Measurements from ENCODE around the gene ADCYAP1R1. TPM values are rescaled to one million over a fixed set of nuclear protein-coding genes. Genes with fewer than 3 reads are reported as not detected.

The ADCYAP1R1 gene
- total RNA-seq, 1 donor from 2014 or later: 9.0 TPM

DNA sequence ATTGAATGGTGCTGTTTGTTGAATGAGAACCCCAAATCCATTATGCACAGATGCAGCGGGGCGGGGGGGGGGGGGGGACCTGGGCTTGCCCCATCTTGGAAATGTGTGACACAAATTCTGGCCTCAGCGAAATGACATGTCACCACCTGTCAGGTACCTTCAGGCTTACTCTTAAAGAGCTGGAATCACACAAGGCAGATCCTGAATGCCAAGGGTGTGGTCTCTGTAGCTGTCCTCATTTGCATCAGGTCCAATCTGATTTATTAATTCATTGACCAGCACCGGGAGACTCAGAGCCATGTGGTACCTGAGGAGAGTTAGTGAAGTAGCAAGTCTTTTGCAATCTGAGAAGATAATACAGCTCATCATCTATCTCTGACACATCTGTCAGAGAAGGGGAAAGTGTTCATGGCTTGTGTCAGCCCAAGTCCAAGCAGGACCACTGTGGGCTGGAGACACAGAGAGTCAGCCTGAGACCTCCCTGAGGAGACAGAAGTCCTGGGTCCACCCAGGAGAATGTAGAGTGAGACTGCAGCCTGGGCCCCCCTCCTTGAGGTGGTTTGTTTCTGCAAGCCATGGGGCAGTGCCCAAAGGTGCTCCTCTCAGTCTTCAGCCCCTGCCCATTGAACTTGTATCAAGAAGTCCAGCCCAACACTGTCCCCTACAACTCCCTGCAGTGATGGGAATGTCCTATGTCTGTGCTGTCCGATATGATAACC lies 46.7 kb downstream of the ADCYAP1R1 start:
- Mint-ChIP-seq H3K36me3 (ENCODE audit: low read depth) (no peaks in the 10 kb centered on the region), H3K4me1 (peaks cover 8% of the 10 kb centered on the region), H3K4me3 (no peak overlapping the region), H3K27me3 (ENCODE audit: low read depth) (peaks cover 3% of the 10 kb centered on the region), H3K27ac (ENCODE audit: unreplicated experiment) (no peak overlapping the region), H3K9me3 (no peaks in the 10 kb centered on the region)
- no peak for DNase-seq (ENCODE audit: low read depth, low spot score)
- TF ChIP-seq, protein P1, sequence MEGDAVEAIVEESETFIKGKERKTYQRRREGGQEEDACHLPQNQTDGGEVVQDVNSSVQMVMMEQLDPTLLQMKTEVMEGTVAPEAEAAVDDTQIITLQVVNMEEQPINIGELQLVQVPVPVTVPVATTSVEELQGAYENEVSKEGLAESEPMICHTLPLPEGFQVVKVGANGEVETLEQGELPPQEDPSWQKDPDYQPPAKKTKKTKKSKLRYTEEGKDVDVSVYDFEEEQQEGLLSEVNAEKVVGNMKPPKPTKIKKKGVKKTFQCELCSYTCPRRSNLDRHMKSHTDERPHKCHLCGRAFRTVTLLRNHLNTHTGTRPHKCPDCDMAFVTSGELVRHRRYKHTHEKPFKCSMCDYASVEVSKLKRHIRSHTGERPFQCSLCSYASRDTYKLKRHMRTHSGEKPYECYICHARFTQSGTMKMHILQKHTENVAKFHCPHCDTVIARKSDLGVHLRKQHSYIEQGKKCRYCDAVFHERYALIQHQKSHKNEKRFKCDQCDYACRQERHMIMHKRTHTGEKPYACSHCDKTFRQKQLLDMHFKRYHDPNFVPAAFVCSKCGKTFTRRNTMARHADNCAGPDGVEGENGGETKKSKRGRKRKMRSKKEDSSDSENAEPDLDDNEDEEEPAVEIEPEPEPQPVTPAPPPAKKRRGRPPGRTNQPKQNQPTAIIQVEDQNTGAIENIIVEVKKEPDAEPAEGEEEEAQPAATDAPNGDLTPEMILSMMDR (conservative IDR thresholded peaks at IDR 0.05): no peak

DNA sequence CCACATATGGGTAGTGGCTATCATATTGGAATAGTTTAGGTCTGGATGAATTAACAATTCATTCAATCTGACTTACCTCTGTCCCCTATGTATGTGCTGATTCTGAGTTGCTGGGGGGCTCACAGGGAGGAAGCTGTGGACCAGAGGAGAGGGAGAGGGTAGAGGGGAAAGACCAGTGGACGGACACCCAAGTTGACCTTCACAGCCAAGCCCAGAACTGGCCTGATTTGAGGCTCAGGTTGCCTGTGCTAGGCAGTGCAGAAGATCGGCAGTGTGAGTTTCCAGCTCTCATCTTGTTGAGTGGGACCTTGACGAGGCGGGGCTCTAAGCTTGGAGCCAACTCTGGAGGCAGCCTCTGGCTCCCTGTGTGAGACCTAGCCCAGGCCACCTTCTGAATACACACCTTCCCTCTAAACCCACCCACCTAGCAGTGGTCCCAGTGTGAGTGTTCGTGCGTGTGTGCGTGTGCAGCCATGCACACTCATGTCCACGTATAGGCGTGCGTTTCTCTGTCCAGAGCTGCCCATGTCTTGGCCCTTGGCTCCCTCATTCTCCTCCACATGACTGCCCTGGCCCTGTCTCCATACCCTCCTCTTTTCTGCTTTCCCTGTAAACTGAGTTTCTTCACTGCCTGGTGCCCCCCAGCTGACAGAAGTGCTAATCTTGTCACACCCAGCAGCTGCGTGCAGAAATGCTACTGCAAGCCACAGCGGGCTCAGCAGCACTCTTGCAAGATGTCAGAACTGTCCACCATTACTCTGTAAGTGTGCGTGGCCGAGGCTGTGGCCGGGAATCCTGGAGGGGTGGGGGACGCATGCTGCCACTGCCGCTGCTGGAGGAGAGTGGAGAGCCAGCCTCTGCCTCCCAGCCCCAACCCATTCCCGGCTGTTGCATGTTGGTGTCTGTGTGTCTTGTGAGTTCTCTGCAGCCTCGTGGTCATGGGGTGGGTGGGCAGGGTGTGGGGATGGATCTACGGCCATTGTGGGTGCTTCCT lies 47.6 kb downstream of the ADCYAP1R1 start:
- DNase-seq (ENCODE audit: low read depth, low spot score): no peak
- H3K36me3 Mint-ChIP-seq (ENCODE audit: low read depth): no peaks in the 10 kb centered on the region
- H3K9me3 Mint-ChIP-seq: no peaks in the 10 kb centered on the region
- peaks cover 8% of the 10 kb centered on the region for H3K4me1 Mint-ChIP-seq
- TF ChIP-seq, protein P1 (conservative IDR thresholded peaks at IDR 0.05): no peak
- H3K4me3 Mint-ChIP-seq: no peak overlapping the region
- H3K27ac Mint-ChIP-seq (ENCODE audit: unreplicated experiment): no peak overlapping the region
- H3K27me3 Mint-ChIP-seq (ENCODE audit: low read depth): peaks cover 3% of the 10 kb centered on the region

GRCh38 chr7:31100445-31100844 lies 48.3 kb downstream of the ADCYAP1R1 start:
- TF ChIP-seq, protein P1 (conservative IDR thresholded peaks at IDR 0.05): no peak
- peaks cover 3% of the 10 kb centered on the region for H3K27me3 Mint-ChIP-seq (ENCODE audit: low read depth)
- no peaks in the 10 kb centered on the region for H3K9me3 Mint-ChIP-seq
- no peak overlapping the region for H3K27ac Mint-ChIP-seq (ENCODE audit: unreplicated experiment)
- H3K4me1 Mint-ChIP-seq: peaks cover 8% of the 10 kb centered on the region
- no peak for DNase-seq (ENCODE audit: low read depth, low spot score)
- no peaks in the 10 kb centered on the region for H3K36me3 Mint-ChIP-seq (ENCODE audit: low read depth)
- H3K4me3 Mint-ChIP-seq: no peak overlapping the region

DNA sequence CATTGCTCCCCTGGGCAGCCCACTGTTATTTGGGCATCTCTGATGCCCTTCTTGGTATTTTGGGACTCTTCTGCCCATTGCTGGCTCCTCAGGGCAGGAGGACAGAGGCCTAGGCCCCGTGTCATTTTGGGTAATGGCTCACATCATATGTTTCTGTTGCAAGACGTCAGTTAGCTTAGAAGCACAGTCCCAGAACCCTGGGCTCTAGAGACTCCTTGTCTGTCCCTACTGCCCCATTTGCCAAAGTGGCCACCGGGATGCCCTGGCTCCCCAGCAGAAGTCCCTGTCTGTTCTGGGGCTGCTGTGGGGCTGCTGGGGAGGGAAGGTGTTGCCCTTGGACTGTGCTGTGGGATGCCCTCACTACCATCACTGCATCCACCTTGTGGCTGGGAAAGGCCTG lies 48.8 kb downstream of the ADCYAP1R1 start:
- peaks cover 3% of the 10 kb centered on the region for H3K27me3 Mint-ChIP-seq (ENCODE audit: low read depth)
- peaks cover 8% of the 10 kb centered on the region for H3K4me1 Mint-ChIP-seq
- TF ChIP-seq, protein P1 (conservative IDR thresholded peaks at IDR 0.05): no peak
- no peak overlapping the region for H3K27ac Mint-ChIP-seq (ENCODE audit: unreplicated experiment)
- no peak for DNase-seq (ENCODE audit: low read depth, low spot score)
- H3K36me3 Mint-ChIP-seq (ENCODE audit: low read depth): no peaks in the 10 kb centered on the region
- H3K9me3 Mint-ChIP-seq: no peaks in the 10 kb centered on the region
- no peak overlapping the region for H3K4me3 Mint-ChIP-seq

DNA sequence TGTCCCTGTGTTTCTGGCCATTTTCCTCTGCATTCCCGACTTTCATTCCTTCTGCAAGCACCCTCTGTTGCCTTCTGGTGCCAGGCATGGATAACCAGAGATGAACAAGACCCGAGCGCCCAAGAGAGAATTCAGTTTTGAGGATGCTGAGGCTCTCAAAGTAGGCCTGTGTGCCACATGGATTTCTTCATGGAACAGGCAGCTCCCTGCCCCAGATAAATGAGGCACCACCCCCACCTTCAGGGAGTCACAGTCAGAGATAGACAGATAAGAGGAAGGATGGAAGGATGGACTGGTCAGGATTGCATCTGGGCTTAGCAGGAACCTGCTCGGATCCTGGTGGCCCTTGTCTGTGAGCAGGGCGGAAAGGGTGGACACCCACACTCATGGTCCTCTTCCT lies 49.4 kb downstream of the ADCYAP1R1 start:
- peaks cover 3% of the 10 kb centered on the region for H3K27me3 Mint-ChIP-seq (ENCODE audit: low read depth)
- H3K36me3 Mint-ChIP-seq (ENCODE audit: low read depth): no peaks in the 10 kb centered on the region
- H3K27ac Mint-ChIP-seq (ENCODE audit: unreplicated experiment): no peak overlapping the region
- H3K9me3 Mint-ChIP-seq: no peaks in the 10 kb centered on the region
- TF ChIP-seq, protein P1 (conservative IDR thresholded peaks at IDR 0.05): no peak
- H3K4me3 Mint-ChIP-seq: no peak overlapping the region
- no peak for DNase-seq (ENCODE audit: low read depth, low spot score)
- H3K4me1 Mint-ChIP-seq: peaks cover 8% of the 10 kb centered on the region
